GM18507 (cell line): ENCODE measurements around the gene ADARB1.

Source experiments
- DNase-seq: peaks from one replicate; pipeline ENCODE4 v3.0.0; 2011; ENCODE audit warnings: low read depth; ENCODE audit not compliant: insufficient read length; ENCODE audit errors: extremely low spot score
- FAIRE-seq: peaks from 2 replicates; lab custom pipeline; 2011; peaks lifted over from hg19 to GRCh38; lab: Jason Lieb, UNC

ADARB1 gene

GRCh38 chr21:45037986-45038385 lies 36.4 kb upstream of the ADARB1 start:
- no peak for FAIRE-seq

GRCh38 chr21:45039317-45040156 lies 34.8 kb upstream of the ADARB1 start:
- FAIRE-seq (no peak), DNase-seq (no peak)

More at GRCh38 chr21:45037986-45038385, 36.4 kb upstream of the ADARB1 start:
- no peak for DNase-seq

- DNase-seq, result no peak
These were observed 34.1 kb upstream of the ADARB1 start for GRCh38 chr21:45040157-45040711.

GRCh38 chr21:45040739-45041138 lies 33.6 kb upstream of the ADARB1 start:
- DNase-seq (no peak), FAIRE-seq (no peak)

More at GRCh38 chr21:45040157-45040711, 34.1 kb upstream of the ADARB1 start:
- no peak for FAIRE-seq

- no peak for FAIRE-seq
- DNase-seq, result no peak
These were observed 33.0 kb upstream of the ADARB1 start for GRCh38 chr21:45041351-45041805.

GRCh38 chr21:45041984-45042663 lies 32.3 kb upstream of the ADARB1 start:
- no peak for DNase-seq
- FAIRE-seq, result no peak

- DNase-seq (no peak), FAIRE-seq (no peak)
These were observed 31.7 kb upstream of the ADARB1 start for GRCh38 chr21:45042664-45043161.

- DNase-seq (no peak), FAIRE-seq (no peak)
These were observed 30.8 kb upstream of the ADARB1 start for GRCh38 chr21:45043541-45044020.

GRCh38 chr21:45045481-45045880 lies 28.9 kb upstream of the ADARB1 start:
- FAIRE-seq (no peak), DNase-seq (no peak)

GRCh38 chr21:45047257-45047656 lies 27.1 kb upstream of the ADARB1 start:
- DNase-seq, result no peak
- no peak for FAIRE-seq

- no peak for DNase-seq
- no peak for FAIRE-seq
These were observed 26.2 kb upstream of the ADARB1 start for GRCh38 chr21:45048026-45048698.

GRCh38 chr21:45048968-45049367 lies 25.4 kb upstream of the ADARB1 start:
- DNase-seq, result no peak
- FAIRE-seq, result no peak

GRCh38 chr21:45049714-45050344 lies 24.6 kb upstream of the ADARB1 start:
- FAIRE-seq (no peak), DNase-seq (no peak)

- no peak for FAIRE-seq
- DNase-seq, result no peak
These were observed 24.0 kb upstream of the ADARB1 start for GRCh38 chr21:45050345-45050796.

- DNase-seq (no peak), FAIRE-seq (no peak)
These were observed 23.4 kb upstream of the ADARB1 start for GRCh38 chr21:45050797-45051489.

- DNase-seq (no peak), FAIRE-seq (no peak)
These were observed 22.6 kb upstream of the ADARB1 start for GRCh38 chr21:45051580-45052434.

- DNase-seq (no peak), FAIRE-seq (no peak)
These were observed 21.4 kb upstream of the ADARB1 start for GRCh38 chr21:45052960-45053359.
